Measurements from ENCODE around the gene C2CD4D.

Gene C2CD4D

GRCh38 chr1:151813271-151813977 is 26.2 kb downstream of the C2CD4D start:
- TF ChIP-seq CTCF (IDR thresholded peaks at IDR 0.05; ENCODE audit: control extremely low read depth, extremely low read depth, low read depth, missing control alignments) = no peak
- ChIA-PET CTCF (no interaction called here), POLR2A (no interaction called here)
- no peak for DNase-seq (ENCODE audit: extremely low spot score)

GRCh38 chr1:151811181-151811580 is 28.4 kb downstream of the C2CD4D start:
- POLR2A ChIA-PET = no interaction called here
- TF ChIP-seq CTCF (IDR thresholded peaks at IDR 0.05; ENCODE audit: control extremely low read depth, extremely low read depth, low read depth, missing control alignments) = no peak
- CTCF ChIA-PET = interaction anchor here (1.1 to 1.5 kb wide), 4 partner anchors 9 to 48 kb away, joined by 3 to 5 read pairs (median 4); partner anchors contain the start of gene MRPL9

GRCh38 chr1:151809985-151810556 is 29.5 kb downstream of the C2CD4D start:
- no peak for TF ChIP-seq CTCF (IDR thresholded peaks at IDR 0.05; ENCODE audit: control extremely low read depth, extremely low read depth, low read depth, missing control alignments)
- no peak for DNase-seq (ENCODE audit: extremely low spot score)
- CTCF ChIA-PET = no interaction called here
- POLR2A ChIA-PET = no interaction called here

More at GRCh38 chr1:151811181-151811580, 28.4 kb downstream of the C2CD4D start:
- DNase-seq (ENCODE audit: extremely low spot score) = no peak

- DNase-seq (ENCODE audit: extremely low spot score) = no peak
- ChIA-PET CTCF (no interaction called here), POLR2A (no interaction called here)
- TF ChIP-seq CTCF (IDR thresholded peaks at IDR 0.05; ENCODE audit: control extremely low read depth, extremely low read depth, low read depth, missing control alignments) = no peak
These were observed 30.2 kb downstream of the C2CD4D start for GRCh38 chr1:151809290-151809984.

GRCh38 chr1:151807766-151808165 is 31.9 kb downstream of the C2CD4D start:
- ChIA-PET POLR2A (no interaction called here), CTCF (interaction anchor here (1.1 to 1.3 kb wide), 3 partner anchors 9 to 29 kb away, joined by 3 read pairs; no protein-coding TSS in a partner anchor)
- no peak for TF ChIP-seq CTCF (IDR thresholded peaks at IDR 0.05; ENCODE audit: control extremely low read depth, extremely low read depth, low read depth, missing control alignments)
- DNase-seq (ENCODE audit: extremely low spot score) = no peak

GRCh38 chr1:151807131-151807530 is 32.5 kb downstream of the C2CD4D start:
- ChIA-PET POLR2A (interaction anchor here (0.6 kb wide), 1 partner anchor 21 kb away, joined by 6 read pairs; no protein-coding TSS in a partner anchor), CTCF (interaction anchor here (1.1 to 1.3 kb wide), 3 partner anchors 8 to 30 kb away, joined by 3 read pairs; no protein-coding TSS in a partner anchor)
- DNase-seq (ENCODE audit: extremely low spot score) = no peak
- TF ChIP-seq CTCF (IDR thresholded peaks at IDR 0.05; ENCODE audit: control extremely low read depth, extremely low read depth, low read depth, missing control alignments) = no peak

All from GM10248 (cell line).